SH-SY5Y (cell line): ENCODE results near the gene SLC1A1.

Source experiments
- GATA2 ChIP-seq: IDR thresholded peaks from 2 replicates; pipeline ENCODE4 v1.6.1; 2011; ENCODE audit warnings: mild to moderate bottlenecking, low read depth, low read length
- GATA3 ChIP-seq: IDR thresholded peaks from 2 replicates; pipeline ENCODE4 v1.6.1; 2011; ENCODE audit warnings: low read depth, mild to moderate bottlenecking, low read length, moderate library complexity

GRCh38 chr9:4583001-4583400 is 92.7 kb downstream of the SLC1A1 start:
- TF ChIP-seq GATA3 (no peak), GATA2 (no peak)
